Panc1 (cell line): ENCODE results near the gene CSNK1G1. TPM values are rescaled to one million over a fixed set of nuclear protein-coding genes. Genes with fewer than 3 reads are reported as not detected.

Source experiments
- ATAC-seq: fragments of 200-7000 bp; cut with Tn5 transposase; 2 replicates; pipeline ENCODE4 v1.9.1; 2020; ENCODE audit warnings: mild to moderate bottlenecking, moderate library complexity
- BruUV-seq: library from RNA; stranded (reverse); fragments of 400-500 nt; replicated peaks from 2 replicates; lab custom pipeline; 2021; lab: Mats Ljungman, UMichigan
- CTCF ChIA-PET: fragments of 300-600 bp; sonication (Branson Sonifier 250); formaldehyde crosslinking; loops from one replicate; lab custom pipeline; 2022; ENCODE audit warnings: antibody characterized with exemption; lab: Charles Lee
- POLR2A ChIA-PET: fragments of 300-600 bp; sonication (Branson Sonifier 250); formaldehyde crosslinking; loops from one replicate; lab custom pipeline; 2022; ENCODE audit warnings: antibody characterized with exemption; lab: Charles Lee
- DNase-seq: peaks from one replicate; pipeline ENCODE4 v3.0.0-alpha.2; 2010; ENCODE audit warnings: low read depth, low spot score
- H3K27ac ChIP-seq: 2 replicates; pipeline ENCODE4 v1.5.1; 2011; ENCODE audit warnings: mild to moderate bottlenecking, low read length, inconsistent platforms
- H3K27me3 ChIP-seq: fragments of 200-500 bp; sonication (Bioruptor generic); 2 replicates; pipeline ENCODE4 v1.6.0; 2014; ENCODE audit warnings: low read length, inconsistent platforms; ENCODE audit not compliant: control insufficient read depth, insufficient read depth
- H3K36me3 ChIP-seq: fragments of 200-500 bp; sonication (Bioruptor generic); 2 replicates; pipeline ENCODE4 v1.5.1; 2014; ENCODE audit warnings: inconsistent platforms, mild to moderate bottlenecking, low read length, moderate library complexity; ENCODE audit not compliant: control insufficient read depth, insufficient read depth
- H3K4me1 ChIP-seq: 2 replicates; pipeline ENCODE4 v1.5.1; 2011; ENCODE audit warnings: inconsistent platforms, mild to moderate bottlenecking, low read length, moderate library complexity; ENCODE audit not compliant: control insufficient read depth, insufficient read depth
- H3K4me3 ChIP-seq, 2 experiments: 2 replicates each; pipeline ENCODE4 v1.5.1; 2011 to 2012; ENCODE audit warnings: low read depth in 2 of 2, low read length in 2 of 2, mild to moderate bottlenecking in 2 of 2, inconsistent platforms in 1 of 2, moderate library complexity in 1 of 2
- H3K9me3 ChIP-seq: fragments of 200-500 bp; sonication (Bioruptor generic); 2 replicates; pipeline ENCODE4 v1.5.1; 2014; ENCODE audit warnings: low read depth, mild to moderate bottlenecking, inconsistent platforms, low read length, moderate library complexity; ENCODE audit not compliant: control insufficient read depth, insufficient read depth
- POLR2AphosphoS5 ChIP-seq: IDR thresholded peaks from 2 replicates; pipeline ENCODE4 v1.6.1; 2012; ENCODE audit warnings: mild to moderate bottlenecking, low read depth, low read length, moderate library complexity
- REST ChIP-seq, 2 experiments: IDR thresholded peaks; 2 replicates each; pipeline ENCODE4 v1.6.1; 2011 to 2012; ENCODE audit warnings: low read depth in 2 of 2, control low read depth in 1 of 2, low read length in 1 of 2, mild to moderate bottlenecking in 1 of 2, moderate library complexity in 1 of 2; ENCODE audit not compliant: insufficient read depth in 1 of 2
- SIN3A ChIP-seq: IDR thresholded peaks from 2 replicates; pipeline ENCODE4 v1.6.1; 2012; ENCODE audit warnings: low read depth, mild to moderate bottlenecking, low read length, moderate library complexity, borderline replicate concordance; ENCODE audit not compliant: insufficient read depth
- TCF7L2 ChIP-seq: IDR thresholded peaks from 2 replicates; pipeline ENCODE4 v1.6.1; 2011; ENCODE audit warnings: mild to moderate bottlenecking, low read depth, low read length, inconsistent platforms
- in situ Hi-C: cut with HindIII; loops from 2 replicates; pipeline ENCODE4 v1.10.0; 2016; ENCODE audit warnings: low sequenced_read_pairs, low pct_unique_long_range_greater_than_20kb
- intact Hi-C: fragments of 100-400 bp; cut with micrococcal nuclease; formaldehyde crosslinking; loops from one replicate; pipeline ENCODE4 v1.10.0; 2022; ENCODE audit not compliant: unreplicated experiment
- total RNA-seq: library from RNA; stranded (reverse); gene quantifications from one replicate; pipeline ENCODE4 v1.2.1, GENCODE V29; 2021; ENCODE audit not compliant: unreplicated experiment
- TF ChIP-seq, protein P1 (sequence below): fragments of 450-650 bp; IDR thresholded peaks from 2 replicates; pipeline ENCODE4 v1.5.1; 2017; ENCODE audit warnings: mild to moderate bottlenecking

CSNK1G1 gene
- total RNA-seq, 1 experiment from 2014 or later = 22.8 TPM

DNA sequence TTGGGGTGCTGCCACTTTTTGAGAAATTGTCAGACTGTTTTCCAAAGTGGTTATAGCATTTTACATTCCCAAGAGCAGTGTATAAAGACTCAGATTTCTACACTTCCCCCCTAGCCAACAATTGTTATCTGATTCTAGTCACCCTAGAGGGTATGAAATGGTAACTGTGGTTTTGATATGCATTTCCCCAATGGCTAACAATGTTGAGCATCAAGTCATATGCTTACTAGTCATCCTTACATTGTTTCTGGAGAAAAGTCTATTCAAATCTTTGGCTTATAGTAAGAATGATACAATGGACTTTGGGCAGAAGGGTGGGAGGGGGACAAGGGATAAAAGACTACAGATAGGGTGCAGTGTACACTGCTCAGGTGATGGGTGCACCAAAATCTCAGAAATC, 73.3 kb downstream of the CSNK1G1 start:
- DNase-seq (no peak), ATAC-seq (no peak)
- no peak for TF ChIP-seq SIN3A
- TF ChIP-seq POLR2AphosphoS5 = no peak
- TF ChIP-seq, protein P1, sequence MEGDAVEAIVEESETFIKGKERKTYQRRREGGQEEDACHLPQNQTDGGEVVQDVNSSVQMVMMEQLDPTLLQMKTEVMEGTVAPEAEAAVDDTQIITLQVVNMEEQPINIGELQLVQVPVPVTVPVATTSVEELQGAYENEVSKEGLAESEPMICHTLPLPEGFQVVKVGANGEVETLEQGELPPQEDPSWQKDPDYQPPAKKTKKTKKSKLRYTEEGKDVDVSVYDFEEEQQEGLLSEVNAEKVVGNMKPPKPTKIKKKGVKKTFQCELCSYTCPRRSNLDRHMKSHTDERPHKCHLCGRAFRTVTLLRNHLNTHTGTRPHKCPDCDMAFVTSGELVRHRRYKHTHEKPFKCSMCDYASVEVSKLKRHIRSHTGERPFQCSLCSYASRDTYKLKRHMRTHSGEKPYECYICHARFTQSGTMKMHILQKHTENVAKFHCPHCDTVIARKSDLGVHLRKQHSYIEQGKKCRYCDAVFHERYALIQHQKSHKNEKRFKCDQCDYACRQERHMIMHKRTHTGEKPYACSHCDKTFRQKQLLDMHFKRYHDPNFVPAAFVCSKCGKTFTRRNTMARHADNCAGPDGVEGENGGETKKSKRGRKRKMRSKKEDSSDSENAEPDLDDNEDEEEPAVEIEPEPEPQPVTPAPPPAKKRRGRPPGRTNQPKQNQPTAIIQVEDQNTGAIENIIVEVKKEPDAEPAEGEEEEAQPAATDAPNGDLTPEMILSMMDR = no peak
- TF ChIP-seq TCF7L2 = no peak
- TF ChIP-seq REST (IDR thresholded peaks at IDR 0.05; ENCODE audit: insufficient read depth in 1 of 2, low read depth in 2 of 2, low read length in 1 of 2) = no peak
- no peaks in the 10 kb centered on the region for H3K27me3 ChIP-seq
- ChIA-PET CTCF (no interaction called here), POLR2A (no interaction called here)
- intact Hi-C loops = no loop called here
- H3K27ac ChIP-seq = no peak overlapping the region
- in situ Hi-C loops = no loop called here
- BruUV-seq = no TSS peak
- H3K9me3 ChIP-seq = no peaks in the 10 kb centered on the region
- no peaks in the 10 kb centered on the region for H3K4me1 ChIP-seq
- H3K36me3 ChIP-seq = no peaks in the 10 kb centered on the region
- H3K4me3 ChIP-seq = no peak overlapping the region

DNA sequence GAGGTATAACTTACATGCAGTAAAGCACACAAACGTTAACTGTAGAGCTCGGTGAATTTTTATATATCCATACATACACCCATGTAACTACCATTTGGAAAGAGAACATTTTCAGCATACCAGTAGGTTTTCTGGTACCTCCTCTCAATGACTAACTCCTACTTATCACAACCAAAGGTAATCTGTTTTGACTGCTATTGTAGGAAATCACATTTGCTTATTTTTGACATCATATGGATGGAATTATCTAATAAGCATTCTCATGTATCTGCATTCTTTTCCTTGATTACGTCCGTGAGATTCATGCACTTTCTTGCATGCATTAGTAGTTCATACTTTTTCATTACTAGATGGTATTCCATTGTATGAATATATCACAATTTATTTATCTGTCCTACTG, 76.8 kb downstream of the CSNK1G1 start:
- in situ Hi-C loops (no loop called here), intact Hi-C loops (no loop called here)
- Histone ChIP-seq H3K27me3 (no peaks in the 10 kb centered on the region), H3K4me3 (no peak overlapping the region), H3K4me1 (0 out of 2 replicates have a peak, but pooled peaks cover 4% of the 10 kb centered on the region), H3K36me3 (no peaks in the 10 kb centered on the region), H3K27ac (no peak overlapping the region), H3K9me3 (no peaks in the 10 kb centered on the region)
- ChIA-PET POLR2A (no interaction called here), CTCF (no interaction called here)
- no peak for ATAC-seq
- no peak for DNase-seq
- BruUV-seq = no TSS peak
- TF ChIP-seq SIN3A (no peak), POLR2AphosphoS5 (no peak), REST (IDR thresholded peaks at IDR 0.05; ENCODE audit: insufficient read depth in 1 of 2, low read depth in 2 of 2, low read length in 1 of 2) (no peak), TCF7L2 (no peak)
- TF ChIP-seq, protein P1 = no peak
